Hematopoietic multipotent progenitor cell treated with erythropoietin and hydrocortisone succinate and interleukin-3 and kit ligand, for 6 days (in vitro differentiated cells): ENCODE results near the gene FPR3.

ENCODE experiments used
- DNase-seq: peaks from one replicate; pipeline ENCODE4 v3.0.0-alpha.2; 2015

The FPR3 gene

GRCh38 chr19:51808333-51808986 lies 13.5 kb downstream of the FPR3 start:
- no peak for DNase-seq

GRCh38 chr19:51809787-51810186 lies 14.8 kb downstream of the FPR3 start:
- no peak for DNase-seq

GRCh38 chr19:51810223-51810622 lies 15.3 kb downstream of the FPR3 start:
- DNase-seq = no peak

GRCh38 chr19:51811344-51811743 lies 16.4 kb downstream of the FPR3 start:
- no peak for DNase-seq

GRCh38 chr19:51815043-51815442 lies 20.1 kb downstream of the FPR3 start:
- no peak for DNase-seq

GRCh38 chr19:51816711-51817110 lies 21.8 kb downstream of the FPR3 start:
- no peak for DNase-seq

- no peak for DNase-seq
Observed at GRCh38 chr19:51820011-51820410, 25.1 kb downstream of the FPR3 start.

- DNase-seq = no peak
Observed at GRCh38 chr19:51820831-51821446, 26.0 kb downstream of the FPR3 start.

- DNase-seq = no peak
Observed at GRCh38 chr19:51821456-51821855, 26.5 kb downstream of the FPR3 start.

GRCh38 chr19:51821921-51822320 lies 27.0 kb downstream of the FPR3 start:
- no peak for DNase-seq

GRCh38 chr19:51822325-51822724 lies 27.4 kb downstream of the FPR3 start:
- DNase-seq = peak; percentile 79

- no peak for DNase-seq
Observed at GRCh38 chr19:51822946-51823345, 28.0 kb downstream of the FPR3 start.

- DNase-seq = peak; percentile 19
Observed at GRCh38 chr19:51824281-51825005, 29.5 kb downstream of the FPR3 start.

- peak; percentile 40 for DNase-seq
Observed at GRCh38 chr19:51830274-51830673, 35.3 kb downstream of the FPR3 start.

- DNase-seq = no peak
Observed at GRCh38 chr19:51837145-51837544, 42.2 kb downstream of the FPR3 start.

- peak; percentile 8 for DNase-seq
Observed at GRCh38 chr19:51861870-51862622, 67.1 kb downstream of the FPR3 start.

GRCh38 chr19:51873097-51873496 lies 78.1 kb downstream of the FPR3 start:
- DNase-seq = no peak
